ENCODE measurements around the gene GNS.

DNA sequence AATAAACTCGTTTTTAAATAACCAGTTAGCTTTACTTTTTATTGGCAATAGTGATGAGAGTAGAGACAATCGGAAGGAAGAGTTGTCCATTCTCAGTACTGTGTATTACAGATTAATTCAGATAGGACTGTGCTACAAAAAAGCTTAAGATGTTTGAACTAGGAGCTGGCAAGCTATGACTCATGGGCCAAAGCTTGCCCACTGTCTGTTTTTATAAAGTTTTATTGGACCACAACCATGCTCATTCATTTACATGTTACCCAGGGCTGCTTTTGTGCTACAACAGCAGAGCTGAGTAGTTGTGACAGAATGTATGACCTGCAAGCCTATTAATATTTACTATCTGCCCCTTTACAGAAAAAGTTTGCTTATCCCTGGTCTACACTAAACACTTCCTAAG, 19.4 kb downstream of the GNS start:
- TF ChIP-seq RAD21 (IDR thresholded peaks at IDR 0.05) (no peak), YY1 (IDR thresholded peaks at IDR 0.05) (no peak)
- TF ChIP-seq, protein P1, sequence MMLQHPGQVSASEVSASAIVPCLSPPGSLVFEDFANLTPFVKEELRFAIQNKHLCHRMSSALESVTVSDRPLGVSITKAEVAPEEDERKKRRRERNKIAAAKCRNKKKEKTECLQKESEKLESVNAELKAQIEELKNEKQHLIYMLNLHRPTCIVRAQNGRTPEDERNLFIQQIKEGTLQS (IDR thresholded peaks at IDR 0.05) = no peak
- TF ChIP-seq, protein P2, sequence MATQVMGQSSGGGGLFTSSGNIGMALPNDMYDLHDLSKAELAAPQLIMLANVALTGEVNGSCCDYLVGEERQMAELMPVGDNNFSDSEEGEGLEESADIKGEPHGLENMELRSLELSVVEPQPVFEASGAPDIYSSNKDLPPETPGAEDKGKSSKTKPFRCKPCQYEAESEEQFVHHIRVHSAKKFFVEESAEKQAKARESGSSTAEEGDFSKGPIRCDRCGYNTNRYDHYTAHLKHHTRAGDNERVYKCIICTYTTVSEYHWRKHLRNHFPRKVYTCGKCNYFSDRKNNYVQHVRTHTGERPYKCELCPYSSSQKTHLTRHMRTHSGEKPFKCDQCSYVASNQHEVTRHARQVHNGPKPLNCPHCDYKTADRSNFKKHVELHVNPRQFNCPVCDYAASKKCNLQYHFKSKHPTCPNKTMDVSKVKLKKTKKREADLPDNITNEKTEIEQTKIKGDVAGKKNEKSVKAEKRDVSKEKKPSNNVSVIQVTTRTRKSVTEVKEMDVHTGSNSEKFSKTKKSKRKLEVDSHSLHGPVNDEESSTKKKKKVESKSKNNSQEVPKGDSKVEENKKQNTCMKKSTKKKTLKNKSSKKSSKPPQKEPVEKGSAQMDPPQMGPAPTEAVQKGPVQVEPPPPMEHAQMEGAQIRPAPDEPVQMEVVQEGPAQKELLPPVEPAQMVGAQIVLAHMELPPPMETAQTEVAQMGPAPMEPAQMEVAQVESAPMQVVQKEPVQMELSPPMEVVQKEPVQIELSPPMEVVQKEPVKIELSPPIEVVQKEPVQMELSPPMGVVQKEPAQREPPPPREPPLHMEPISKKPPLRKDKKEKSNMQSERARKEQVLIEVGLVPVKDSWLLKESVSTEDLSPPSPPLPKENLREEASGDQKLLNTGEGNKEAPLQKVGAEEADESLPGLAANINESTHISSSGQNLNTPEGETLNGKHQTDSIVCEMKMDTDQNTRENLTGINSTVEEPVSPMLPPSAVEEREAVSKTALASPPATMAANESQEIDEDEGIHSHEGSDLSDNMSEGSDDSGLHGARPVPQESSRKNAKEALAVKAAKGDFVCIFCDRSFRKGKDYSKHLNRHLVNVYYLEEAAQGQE (IDR thresholded peaks at IDR 0.05) = no peak

Data from liver (tissue), 2 donors.